ENCODE data around the gene STARD9. TPM values are rescaled to one million over a fixed set of nuclear protein-coding genes. Genes with fewer than 3 reads are reported as not detected.

The STARD9 gene
- total RNA-seq = 1.7 and 3.9 TPM in 2 replicates

GRCh38 chr15:42575188-42576039 lies at the start of gene STARD9:
Gene STARD9 (plus strand): TSS chr15:42575606. CDS start chr15:42575716, 110 bp downstream.

GRCh38 chr15:42548249-42549031 lies 27.0 kb upstream of the STARD9 start, which contains the start of the genes HAUS2 and LRRC57:
Gene HAUS2 (plus strand): TSS chr15:42548838. CDS start chr15:42548873, 35 bp downstream.
Gene LRRC57 (minus strand): TSS chr15:42548793. CDS start chr15:42548434, 359 bp downstream.

GRCh38 chr15:42736793-42737528 lies 161.6 kb downstream of the STARD9 start, which contains the start of gene CDAN1:
Gene CDAN1 (minus strand): TSS chr15:42737128. CDS start chr15:42737102, 26 bp downstream.

Other genes with a start within 250 kb of the STARD9 start
- gene CAPN3, start 216.1 kb upstream of the STARD9 start, total RNA-seq = 0.77 and 2.0 TPM in 2 replicates
- 59.2 and 73.6 TPM in 2 replicates for gene ZNF106, start 84.5 kb upstream of the STARD9 start, total RNA-seq
- 110 and 164 TPM in 2 replicates for gene SNAP23, start 80.0 kb upstream of the STARD9 start, total RNA-seq
- 14.6 and 20.0 TPM in 2 replicates for gene LRRC57, start 26.8 kb upstream of the STARD9 start, total RNA-seq
- gene HAUS2, start 26.8 kb upstream of the STARD9 start, total RNA-seq = 36.4 and 40.6 TPM in 2 replicates
- gene CDAN1, start 161.5 kb downstream of the STARD9 start, total RNA-seq = 7.9 and 10.4 TPM in 2 replicates